H9 (cell line): ENCODE data around the gene SNX5. TPM values are rescaled to one million over a fixed set of nuclear protein-coding genes. Genes with fewer than 3 reads are reported as not detected.

ENCODE experiments used
- DNase-seq: peaks from one replicate; pipeline ENCODE4 v3.0.0-alpha.2; 2017
- H2AFZ ChIP-seq: one replicate; pipeline ENCODE4 v1.6.1; 2013; ENCODE audit warnings: mild to moderate bottlenecking, low read length, control low read depth, moderate library complexity
- H2AK5ac ChIP-seq: 2 replicates; pipeline ENCODE4 v1.6.1; 2013; ENCODE audit warnings: low read length, control low read depth, mixed read lengths; ENCODE audit not compliant: insufficient read length
- H2BK120ac ChIP-seq: one replicate; pipeline ENCODE4 v1.6.1; 2013; ENCODE audit warnings: low read depth, mild to moderate bottlenecking, low read length, control low read depth, inconsistent platforms; ENCODE audit not compliant: poor library complexity, severe bottlenecking
- H2BK12ac ChIP-seq: 2 replicates; pipeline ENCODE4 v1.6.1; 2013; ENCODE audit warnings: low read length, control low read depth, mixed read lengths, low read depth; ENCODE audit not compliant: insufficient read length
- H2BK15ac ChIP-seq: 2 replicates; pipeline ENCODE4 v1.6.1; 2013; ENCODE audit warnings: low read depth, low read length, control low read depth
- H2BK20ac ChIP-seq: one replicate; pipeline ENCODE4 v1.6.1; 2013; ENCODE audit warnings: low read depth, mild to moderate bottlenecking, low read length, control low read depth, inconsistent platforms; ENCODE audit not compliant: poor library complexity, severe bottlenecking
- H2BK5ac ChIP-seq: 2 replicates; pipeline ENCODE4 v1.6.1; 2013; ENCODE audit warnings: low read length, control low read depth, mixed read lengths; ENCODE audit not compliant: insufficient read length
- H3K14ac ChIP-seq: 2 replicates; pipeline ENCODE4 v1.6.1; 2013; ENCODE audit warnings: low read length, control low read depth; ENCODE audit not compliant: insufficient read depth
- H3K18ac ChIP-seq: 2 replicates; pipeline ENCODE4 v1.6.1; 2013; ENCODE audit warnings: low read depth, mild to moderate bottlenecking, mixed read lengths, low read length, control low read depth; ENCODE audit not compliant: insufficient read length
- H3K23ac ChIP-seq: 2 replicates; pipeline ENCODE4 v1.6.1; 2013; ENCODE audit warnings: low read length, control low read depth, mixed read lengths, low read depth; ENCODE audit not compliant: insufficient read length
- H3K23me2 ChIP-seq: 2 replicates; pipeline ENCODE4 v1.6.1; 2013; ENCODE audit warnings: low read depth, mild to moderate bottlenecking, mixed read lengths, low read length, control low read depth; ENCODE audit not compliant: insufficient read length, poor library complexity, severe bottlenecking
- H3K27ac ChIP-seq: 2 replicates; pipeline ENCODE4 v1.5.1; 2013; ENCODE audit warnings: low read length, control low read depth, mixed read lengths, low read depth; ENCODE audit not compliant: insufficient read length
- H3K27me3 ChIP-seq: 2 replicates; pipeline ENCODE4 v1.6.1; 2013; ENCODE audit warnings: low read length, control low read depth, inconsistent platforms; ENCODE audit not compliant: insufficient read depth
- H3K4ac ChIP-seq: 2 replicates; pipeline ENCODE4 v1.6.1; 2013; ENCODE audit warnings: low read depth, mild to moderate bottlenecking, control low read depth, inconsistent platforms, low read length, moderate library complexity
- H3K4me1 ChIP-seq: 2 replicates; pipeline ENCODE4 v1.6.1; 2013; ENCODE audit warnings: low read length, control low read depth, inconsistent platforms; ENCODE audit not compliant: insufficient read depth
- H3K4me2 ChIP-seq: 2 replicates; pipeline ENCODE4 v1.6.1; 2013; ENCODE audit warnings: low read length, control low read depth, mixed read lengths; ENCODE audit not compliant: insufficient read length, insufficient read depth
- H3K56ac ChIP-seq: 2 replicates; pipeline ENCODE4 v1.6.1; 2013; ENCODE audit warnings: low read depth, mild to moderate bottlenecking, mixed read lengths, low read length, control low read depth; ENCODE audit not compliant: insufficient read length
- H3K79me1 ChIP-seq: 2 replicates; pipeline ENCODE4 v1.6.1; 2013; ENCODE audit warnings: low read depth, mild to moderate bottlenecking, moderate library complexity, low read length, control low read depth, inconsistent platforms; ENCODE audit not compliant: insufficient read depth, poor library complexity, severe bottlenecking
- H3K79me2 ChIP-seq: 2 replicates; pipeline ENCODE4 v1.6.1; 2013; ENCODE audit warnings: low read length, control low read depth, inconsistent platforms; ENCODE audit not compliant: insufficient read depth
- H3K9ac ChIP-seq: 2 replicates; pipeline ENCODE4 v1.6.1; 2013; ENCODE audit warnings: low read length, control low read depth, mixed read lengths; ENCODE audit not compliant: insufficient read length; ENCODE audit errors: extremely low read depth
- H3K9me3 ChIP-seq: one replicate; pipeline ENCODE4 v1.6.1; 2013; ENCODE audit warnings: low read depth, low read length, inconsistent platforms; ENCODE audit not compliant: control insufficient read depth
- H3T11ph ChIP-seq: one replicate; pipeline ENCODE4 v1.6.1; 2013; ENCODE audit warnings: mild to moderate bottlenecking, low read length, control low read depth, inconsistent platforms
- H4K20me1 ChIP-seq: one replicate; pipeline ENCODE4 v1.6.1; 2013; ENCODE audit not compliant: control insufficient read depth, insufficient read length, insufficient read depth
- H4K5ac ChIP-seq: 2 replicates; pipeline ENCODE4 v1.6.1; 2013; ENCODE audit warnings: low read depth, mild to moderate bottlenecking, mixed read lengths, low read length, control low read depth; ENCODE audit not compliant: insufficient read length
- H4K8ac ChIP-seq: replicated peaks from 2 replicates; pipeline ENCODE4 v1.6.1; 2013; ENCODE audit warnings: low read length, control low read depth, mixed read lengths, low read depth; ENCODE audit not compliant: insufficient read length
- H4K91ac ChIP-seq: 2 replicates; pipeline ENCODE4 v1.6.1; 2013; ENCODE audit warnings: low read depth, mild to moderate bottlenecking, moderate library complexity, mixed read lengths, low read length, control low read depth; ENCODE audit not compliant: insufficient read length
- H3K27ac Mint-ChIP-seq, 3 experiments: 2 replicates in 2 of 3; 3 replicates in 1 of 3; pipeline ENCODE4 v1.8.0; 2020 to 2021; ENCODE audit warnings: mixed read lengths in 3 of 3, mild to moderate bottlenecking in 1 of 3, moderate library complexity in 1 of 3
- H3K27me3 Mint-ChIP-seq: 2 replicates; pipeline ENCODE4 v1.8.0; 2021; ENCODE audit warnings: low read depth, mild to moderate bottlenecking, moderate library complexity, mixed read lengths
- H3K36me3 Mint-ChIP-seq, 3 experiments: 2 replicates in 2 of 3; 3 replicates in 1 of 3; pipeline ENCODE4 v1.8.0; 2020 to 2021; ENCODE audit warnings: low read depth in 3 of 3, mixed read lengths in 3 of 3; ENCODE audit not compliant: insufficient read depth in 1 of 3
- H3K4me1 Mint-ChIP-seq, 2 experiments: 2 replicates each; pipeline ENCODE4 v1.8.0; 2020; ENCODE audit warnings: mixed read lengths in 2 of 2
- H3K4me3 Mint-ChIP-seq, 2 experiments: 2 replicates in 1 of 2; 3 replicates in 1 of 2; pipeline ENCODE4 v1.8.0; 2020 to 2021; ENCODE audit warnings: mild to moderate bottlenecking in 2 of 2, mixed read lengths in 2 of 2, moderate library complexity in 1 of 2
- H3K9me3 Mint-ChIP-seq, 2 experiments: 2 replicates in 1 of 2; 3 replicates in 1 of 2; pipeline ENCODE4 v1.8.0; 2020; ENCODE audit warnings: mild to moderate bottlenecking in 2 of 2, mixed read lengths in 2 of 2, moderate library complexity in 1 of 2
- WGBS: extraction: QIAGEN DNeasy Blood & Tissue Kit; methylation state at CpG from one replicate; pipeline ENCODE4 v1.1.7; 2013; ENCODE audit warnings: missing lambda C conversion rate, low lambda C conversion rate, mixed read lengths; ENCODE audit not compliant: insufficient read length; ENCODE audit errors: extremely low coverage; 5-methylcytosine and 5-hydroxymethylcytosine counted together
- total RNA-seq: library from RNA; stranded (reverse); gene quantifications from 2 replicates; pipeline ENCODE4 v1.2.1, GENCODE V29; 2021
- TF ChIP-seq, protein P1 (sequence below): fragments of 200-600 bp; sonication (generic); conservative IDR thresholded peaks from 3 replicates; pipeline ENCODE4 v1.8.0; 2021; ENCODE audit warnings: antibody characterized with exemption, mild to moderate bottlenecking

Gene SNX5
- total RNA-seq, 1 experiment from 2014 or later = 194 TPM

DNA sequence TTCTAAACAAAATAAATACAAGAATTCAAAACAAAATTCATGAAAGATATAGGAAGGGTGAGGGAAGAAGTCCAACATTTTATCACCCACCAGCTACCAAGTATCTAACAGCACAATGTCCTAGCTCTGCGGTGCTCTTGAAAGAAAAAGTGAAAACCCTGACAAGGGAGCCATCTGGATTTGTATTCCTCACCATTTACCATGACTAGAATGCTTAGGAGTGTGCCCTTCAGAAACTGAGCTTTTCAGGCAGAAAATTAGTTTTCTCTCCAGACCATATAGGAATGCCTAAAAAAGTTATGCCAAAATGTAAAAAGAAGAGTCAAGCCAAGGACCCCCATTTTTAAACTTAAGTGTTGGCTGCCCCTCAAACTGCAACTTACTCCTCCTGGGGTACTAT lies 4.5 kb downstream of the SNX5 start:
- Histone ChIP-seq H3K79me1 (no peaks in the 10 kb centered on the region), H3K79me2 (peaks cover 88% of the 10 kb centered on the region), H3K27me3 (no peaks in the 10 kb centered on the region), H3K23ac (no peak overlapping the region), H2AFZ (no peak overlapping the region), H3K14ac (no peak overlapping the region), H3K9ac (peak overlapping the region; percentile 11), H2BK120ac (no peak overlapping the region), H4K91ac (no peak overlapping the region), H2BK20ac (no peak overlapping the region), H3K4me2 (peak overlapping the region; percentile 96), H4K20me1 (no peaks in the 10 kb centered on the region), H2BK5ac (no peak overlapping the region), H2AK5ac (no peak overlapping the region), H3K18ac (no peak overlapping the region), H2BK12ac (no peak overlapping the region), H3K27ac (no peak overlapping the region), H3K9me3 (no peaks in the 10 kb centered on the region), H3K4me1 (peaks cover 6% of the 10 kb centered on the region; the same call in 1 of the 2 replicates), H3K56ac (no peak overlapping the region), H4K5ac (no peak overlapping the region), H2BK15ac (no peak overlapping the region), H3K23me2 (peaks cover 18% of the 10 kb centered on the region), H3T11ph (no peak overlapping the region), H3K4ac (no peak overlapping the region), H4K8ac (no peak overlapping the region)
- TF ChIP-seq, protein P1, sequence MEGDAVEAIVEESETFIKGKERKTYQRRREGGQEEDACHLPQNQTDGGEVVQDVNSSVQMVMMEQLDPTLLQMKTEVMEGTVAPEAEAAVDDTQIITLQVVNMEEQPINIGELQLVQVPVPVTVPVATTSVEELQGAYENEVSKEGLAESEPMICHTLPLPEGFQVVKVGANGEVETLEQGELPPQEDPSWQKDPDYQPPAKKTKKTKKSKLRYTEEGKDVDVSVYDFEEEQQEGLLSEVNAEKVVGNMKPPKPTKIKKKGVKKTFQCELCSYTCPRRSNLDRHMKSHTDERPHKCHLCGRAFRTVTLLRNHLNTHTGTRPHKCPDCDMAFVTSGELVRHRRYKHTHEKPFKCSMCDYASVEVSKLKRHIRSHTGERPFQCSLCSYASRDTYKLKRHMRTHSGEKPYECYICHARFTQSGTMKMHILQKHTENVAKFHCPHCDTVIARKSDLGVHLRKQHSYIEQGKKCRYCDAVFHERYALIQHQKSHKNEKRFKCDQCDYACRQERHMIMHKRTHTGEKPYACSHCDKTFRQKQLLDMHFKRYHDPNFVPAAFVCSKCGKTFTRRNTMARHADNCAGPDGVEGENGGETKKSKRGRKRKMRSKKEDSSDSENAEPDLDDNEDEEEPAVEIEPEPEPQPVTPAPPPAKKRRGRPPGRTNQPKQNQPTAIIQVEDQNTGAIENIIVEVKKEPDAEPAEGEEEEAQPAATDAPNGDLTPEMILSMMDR = no peak
- no peak for DNase-seq
- Mint-ChIP-seq H3K27me3 (0 out of 2 replicates have a peak, but pooled peaks cover 1% of the 10 kb centered on the region), H3K27ac (peak overlapping the region in 2 of 3 experiments; percentile 92 to 94; a peak in 4 of 7 replicates), H3K4me3 (peak overlapping the region; percentile 83 to 84; a peak in 4 of 5 replicates), H3K36me3 (peaks cover 39 to 67% (median 58%) of the 10 kb centered on the region in 3 experiments), H3K9me3 (peaks cover 0 to 5% of the 10 kb centered on the region in 2 experiments; a peak in 1 of 5 replicates), H3K4me1 (peaks cover 72 to 79% of the 10 kb centered on the region in 2 experiments)
- WGBS = no CpG with 5 or more reads among the region's 1 CpG
